GM20431 (cell line): ENCODE measurements around the gene BTNL2.

ENCODE experiments used
- in situ Hi-C: fragments of 300-500 bp; cut with MseI, MboI; formaldehyde crosslinking; loops from one replicate; pipeline ENCODE4 v1.15.0; 2020; ENCODE audit warnings: low sequenced_read_pairs; ENCODE audit not compliant: unreplicated experiment

Gene BTNL2

DNA sequence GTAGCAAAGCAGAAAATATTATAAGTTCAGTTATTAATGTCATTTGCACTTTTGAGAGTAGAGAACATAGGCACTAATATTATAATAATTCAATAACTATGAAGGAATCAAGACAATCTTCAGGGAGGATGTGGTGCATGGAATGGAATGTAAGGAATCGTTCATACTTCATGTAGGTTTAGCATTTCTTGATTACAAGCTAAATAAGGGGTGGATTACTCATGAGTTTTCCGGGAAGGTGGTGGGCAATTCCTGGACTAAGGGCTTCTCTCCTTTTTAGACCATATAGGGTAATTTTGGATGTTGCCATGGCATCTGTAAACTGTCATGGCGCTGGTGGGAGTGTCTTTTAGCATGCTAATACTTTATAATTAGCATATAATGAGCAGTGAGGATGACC lies 9.1 kb upstream of the BTNL2 start:
- in situ Hi-C loops = loop anchor here (10.0 kb wide), 2 partner anchors 279 to 379 kb away; no protein-coding TSS in a partner anchor

DNA sequence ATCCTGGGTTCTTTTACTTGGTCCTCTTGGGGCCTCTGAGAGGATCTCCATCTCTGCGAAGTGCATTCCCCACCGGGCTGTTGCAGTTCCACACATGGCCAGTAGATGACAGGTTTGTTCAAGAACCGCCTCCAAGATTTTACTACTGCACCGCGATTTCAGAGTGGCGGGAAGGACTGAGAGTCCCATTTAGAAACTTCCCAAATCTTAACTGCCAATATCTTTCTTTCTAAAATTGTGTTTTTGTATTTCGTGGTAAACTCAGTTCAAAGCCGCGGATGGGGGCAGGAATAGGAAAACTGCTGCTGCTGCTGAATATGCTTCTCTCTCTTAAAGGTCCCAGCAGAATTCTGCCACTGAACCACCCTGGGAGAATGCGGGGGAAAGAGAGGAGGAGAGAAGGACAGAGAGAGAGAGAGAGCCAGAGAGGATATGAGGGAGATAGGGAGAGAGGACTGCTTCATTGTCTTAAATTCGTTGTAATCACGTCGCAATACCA lies 8.6 kb upstream of the BTNL2 start:
- in situ Hi-C loops = loop anchor here (10.0 kb wide), 2 partner anchors 279 to 379 kb away; no protein-coding TSS in a partner anchor

DNA sequence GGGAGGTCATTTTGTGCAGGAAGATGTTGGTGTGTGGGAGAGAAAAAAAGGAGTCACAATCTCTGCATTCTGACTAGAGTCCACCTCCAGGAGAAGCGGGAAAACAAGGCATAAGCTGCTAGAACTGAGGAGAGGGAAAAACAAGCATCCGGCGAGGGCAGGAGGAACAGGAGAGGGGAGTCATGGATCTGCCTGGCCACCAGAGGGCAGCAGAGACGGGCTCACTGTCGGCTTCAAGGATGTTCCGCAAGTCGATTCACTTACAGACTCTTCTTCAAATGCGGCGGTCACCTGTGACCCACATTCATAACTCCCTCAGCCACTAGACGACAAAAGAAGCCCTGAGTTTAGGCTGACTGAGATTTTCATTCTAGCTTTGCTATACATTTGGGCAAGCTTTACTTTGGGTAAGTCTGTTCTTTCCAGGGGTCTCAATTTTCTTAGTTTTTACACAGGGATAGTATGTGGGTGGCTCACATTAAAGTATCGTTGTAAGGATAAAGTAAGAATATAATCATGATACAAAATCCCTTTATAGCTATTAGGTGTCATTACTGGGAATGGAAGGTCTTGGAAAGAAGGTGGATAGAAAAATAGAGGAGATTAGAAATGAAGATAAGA lies 6.6 kb upstream of the BTNL2 start:
- in situ Hi-C loops = loop anchor here (10.0 kb wide), 2 partner anchors 281 to 381 kb away; no protein-coding TSS in a partner anchor

DNA sequence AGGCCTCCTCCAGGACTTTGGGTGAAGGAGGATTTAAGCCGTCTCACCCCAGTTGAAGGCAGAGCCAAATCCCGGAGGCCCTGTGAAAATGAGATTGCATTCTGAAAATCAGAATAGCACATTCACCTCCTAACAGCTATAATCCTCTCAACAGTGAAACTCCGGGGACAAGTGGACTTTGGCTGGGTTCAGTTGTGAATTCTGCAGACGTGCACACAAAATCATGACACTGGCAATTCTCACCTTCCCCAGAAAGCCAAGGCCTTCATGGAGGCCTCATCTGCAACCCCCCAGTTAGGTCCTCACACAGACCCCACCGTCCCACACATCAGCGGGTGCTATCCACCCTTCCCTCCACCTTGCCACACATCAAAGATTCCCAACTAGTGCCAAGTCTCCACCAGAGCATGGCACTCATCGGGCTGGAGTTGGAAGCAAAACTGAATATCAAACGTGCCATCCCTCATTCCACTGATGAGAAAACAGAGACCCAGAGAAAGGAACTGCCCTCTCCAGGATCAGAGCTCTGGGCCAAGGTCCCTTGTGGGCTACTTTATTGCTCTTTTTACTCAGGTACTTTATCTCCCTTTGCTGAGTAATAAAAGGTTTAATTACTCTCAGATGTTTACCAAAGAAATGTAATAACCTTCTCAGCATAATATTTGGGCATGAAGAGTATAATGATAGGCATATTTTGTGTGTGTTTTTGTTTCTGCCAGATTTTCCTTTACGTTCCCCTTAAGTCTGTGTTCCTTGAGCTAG lies 4.8 kb upstream of the BTNL2 start:
- in situ Hi-C loops = loop anchor here (10.0 kb wide), 2 partner anchors 283 to 383 kb away; no protein-coding TSS in a partner anchor

DNA sequence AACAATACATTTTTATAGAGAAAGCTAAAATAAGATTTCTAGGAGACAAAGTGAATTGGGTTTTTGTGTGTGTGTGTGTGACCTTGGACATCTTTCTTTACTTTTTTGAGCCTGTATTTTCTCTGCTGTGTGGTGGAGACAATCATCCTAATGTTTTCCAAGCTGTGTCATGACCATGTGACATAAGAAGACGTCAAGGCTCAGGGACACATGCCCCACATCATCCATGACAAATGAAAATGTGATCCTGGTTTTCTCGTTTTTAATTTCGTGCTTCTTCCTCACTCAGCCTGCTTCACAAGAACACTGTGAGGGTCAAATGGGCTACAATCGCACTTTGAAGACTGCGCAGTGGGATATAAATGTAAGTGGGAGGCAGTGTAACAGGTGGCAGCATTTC lies 3.9 kb upstream of the BTNL2 start:
- in situ Hi-C loops = loop anchor here (10.0 kb wide), 2 partner anchors 284 to 384 kb away; no protein-coding TSS in a partner anchor

DNA sequence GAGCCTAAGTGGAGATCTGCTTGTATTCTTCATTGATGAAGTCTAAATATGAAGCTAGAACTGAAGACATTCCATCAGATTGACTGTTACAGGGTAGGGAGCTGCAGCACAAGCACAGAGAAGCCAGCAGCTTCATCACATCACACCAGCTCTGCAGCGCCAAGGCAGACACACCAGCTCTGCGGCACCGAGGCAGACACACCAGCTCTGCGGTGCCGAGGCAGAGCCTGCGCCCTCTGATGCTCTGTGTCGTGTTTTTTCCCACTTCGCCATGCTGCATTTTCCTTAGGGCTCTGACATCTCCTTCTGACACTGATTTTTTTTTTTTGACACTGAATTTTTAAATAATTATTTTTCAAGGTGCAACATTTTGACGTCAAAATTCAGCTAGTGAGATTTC lies 784 bp downstream of the BTNL2 start:
- in situ Hi-C loops = no loop called here

DNA sequence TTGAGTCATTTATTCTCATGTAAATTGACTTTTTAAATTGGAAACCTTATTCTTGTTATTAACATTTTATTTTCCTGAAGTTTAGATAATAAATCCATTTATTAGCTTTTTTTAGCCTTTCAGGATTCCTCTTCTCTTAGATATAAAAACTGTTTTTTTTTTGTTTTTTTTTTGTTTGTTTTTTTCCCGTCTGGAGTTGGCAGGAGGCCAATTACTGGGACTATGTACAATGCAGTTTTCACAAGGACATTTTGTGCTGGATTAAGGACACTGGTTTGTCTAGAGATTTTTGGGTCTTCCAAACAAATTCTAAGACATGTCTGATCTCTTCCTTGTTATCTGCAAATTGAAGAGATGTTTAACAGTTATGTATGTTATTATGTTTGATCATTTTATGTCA lies 1.3 kb downstream of the BTNL2 start:
- in situ Hi-C loops = no loop called here

DNA sequence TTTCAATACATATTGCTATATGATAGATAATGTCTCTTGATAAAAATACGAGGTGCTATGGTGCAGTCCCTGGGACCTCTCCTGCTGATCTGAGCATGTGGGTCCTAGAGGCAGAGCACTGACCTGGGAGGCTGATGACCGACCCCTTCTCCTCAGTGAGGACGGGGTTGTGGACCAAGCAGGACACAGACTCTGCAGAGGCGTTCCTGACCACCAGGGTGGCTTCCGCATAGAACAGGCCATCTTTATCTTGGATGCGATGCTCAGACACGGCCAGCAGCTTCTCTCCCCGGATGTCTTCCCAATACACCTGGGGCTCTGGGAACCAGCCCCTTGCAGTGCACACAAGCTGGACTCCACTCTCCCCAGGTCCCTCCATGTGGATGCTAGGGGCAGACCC lies 4.2 kb downstream of the BTNL2 start:
- in situ Hi-C loops = no loop called here

DNA sequence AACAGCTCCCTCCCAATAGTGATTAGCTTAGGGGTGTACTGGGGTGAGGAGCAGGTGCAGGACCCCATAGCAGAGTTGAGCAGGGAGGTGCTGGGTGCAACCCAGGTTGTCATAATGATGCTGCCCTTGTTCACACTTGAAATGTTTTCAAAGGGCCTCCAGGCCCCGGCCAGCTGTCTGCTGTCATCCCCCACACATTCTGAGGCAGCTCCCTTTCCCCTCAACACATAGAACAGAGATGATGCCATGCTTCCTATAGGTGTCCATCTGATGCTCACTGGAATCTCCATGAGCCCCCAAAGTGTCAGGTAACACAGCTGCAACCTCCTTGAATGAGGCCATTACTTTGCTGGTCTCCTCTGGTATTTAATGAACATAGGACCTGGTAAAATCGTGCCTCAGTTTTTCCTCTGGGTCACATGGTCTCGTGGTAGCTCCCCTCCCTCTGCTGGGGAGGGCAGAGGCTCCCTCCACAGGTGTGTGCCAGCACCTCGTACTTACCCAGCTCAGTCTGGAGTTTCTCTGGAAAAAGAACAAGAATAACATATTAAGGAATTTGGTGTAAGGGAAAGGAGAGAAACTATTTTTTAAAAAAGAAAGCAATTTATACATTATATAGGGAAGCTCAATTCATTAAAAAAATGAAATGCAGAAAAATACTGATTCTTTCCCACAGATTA lies 5.6 kb downstream of the BTNL2 start:
- in situ Hi-C loops = no loop called here

DNA sequence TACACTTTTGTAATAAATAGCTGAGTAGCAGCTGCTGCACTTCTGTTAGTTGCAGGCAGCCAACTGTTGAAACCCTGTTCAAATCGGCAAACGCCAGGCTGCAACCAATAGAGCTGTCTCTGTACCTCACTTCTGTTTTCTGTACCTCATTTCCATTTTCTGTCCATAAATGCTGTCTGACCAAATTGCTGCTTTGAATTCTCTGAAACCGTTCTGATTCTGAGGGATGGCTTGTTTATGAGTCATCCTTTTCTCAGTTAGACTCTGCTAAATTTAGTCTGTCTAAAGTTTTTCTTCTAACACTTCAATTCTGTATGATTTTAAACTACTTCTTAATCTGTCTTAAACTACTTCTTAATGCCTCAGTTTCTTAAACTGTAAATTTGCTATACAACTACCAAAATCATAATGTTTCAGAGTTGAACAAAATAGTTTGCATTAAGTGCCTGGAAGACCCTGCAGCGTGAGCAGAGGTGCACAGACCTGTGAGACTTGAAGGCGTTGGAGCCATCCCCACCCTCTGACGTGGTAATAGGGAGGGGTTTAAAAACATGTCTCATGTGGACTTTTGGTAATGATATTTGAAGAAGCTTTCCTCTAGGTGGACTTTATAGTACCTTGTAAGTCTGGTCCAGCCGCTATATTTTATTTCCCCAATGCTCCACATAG lies 9.6 kb downstream of the BTNL2 start:
- in situ Hi-C loops = no loop called here

DNA sequence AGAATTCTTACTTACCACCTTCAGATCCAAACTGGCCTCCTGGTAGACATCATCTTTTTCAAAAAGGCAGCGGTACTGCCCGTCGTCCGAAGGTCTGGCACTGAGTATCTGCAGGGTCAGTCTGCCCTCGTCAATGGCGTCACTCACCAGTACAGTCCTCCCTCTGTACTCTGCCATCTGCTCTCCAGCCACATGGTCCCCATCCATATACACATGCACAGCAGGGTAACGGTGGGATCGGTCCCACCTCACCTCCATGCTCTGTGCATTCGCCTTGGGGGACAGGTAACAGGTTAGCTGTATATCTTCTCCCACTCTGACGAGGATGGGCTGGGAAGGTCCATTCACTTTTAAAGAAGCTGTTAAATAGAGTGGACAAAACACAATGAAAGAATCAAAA lies 11.0 kb downstream of the BTNL2 start:
- in situ Hi-C loops = no loop called here

DNA sequence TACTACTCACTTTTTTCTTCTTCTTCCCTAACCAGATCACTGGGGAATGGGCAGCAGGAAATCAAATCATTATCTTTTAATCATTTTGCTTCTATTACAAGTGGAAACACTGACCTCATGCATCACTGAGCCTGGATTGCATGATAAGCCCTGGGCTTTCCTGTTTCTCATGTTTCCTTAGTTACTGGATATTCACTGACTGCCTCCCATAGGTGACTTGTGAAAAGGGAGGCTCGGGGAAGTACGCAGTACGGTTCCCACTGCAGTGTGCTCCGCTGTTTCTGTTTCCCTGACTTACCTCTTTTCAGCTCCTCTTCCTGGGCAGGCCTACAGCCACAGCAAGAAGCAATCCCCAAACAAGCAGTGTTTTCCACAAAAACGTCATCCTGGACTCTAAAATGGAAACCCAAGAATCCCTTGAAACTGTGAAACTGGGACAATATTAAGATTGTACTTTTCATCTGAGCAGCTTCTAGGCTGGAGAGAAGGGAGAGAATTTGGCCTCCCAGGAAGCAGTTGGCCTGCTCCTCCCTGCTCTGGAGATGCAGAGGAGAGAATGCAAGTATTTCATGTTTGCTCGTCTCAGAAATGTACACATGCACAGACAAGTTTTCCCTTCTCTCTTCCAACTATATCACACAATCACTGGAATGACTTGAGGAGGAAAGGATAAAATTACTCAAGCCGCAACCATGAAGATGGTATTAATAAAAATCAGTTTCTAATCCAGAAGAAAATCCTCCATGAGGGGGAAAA lies 13.1 kb downstream of the BTNL2 start:
- in situ Hi-C loops = no loop called here

DNA sequence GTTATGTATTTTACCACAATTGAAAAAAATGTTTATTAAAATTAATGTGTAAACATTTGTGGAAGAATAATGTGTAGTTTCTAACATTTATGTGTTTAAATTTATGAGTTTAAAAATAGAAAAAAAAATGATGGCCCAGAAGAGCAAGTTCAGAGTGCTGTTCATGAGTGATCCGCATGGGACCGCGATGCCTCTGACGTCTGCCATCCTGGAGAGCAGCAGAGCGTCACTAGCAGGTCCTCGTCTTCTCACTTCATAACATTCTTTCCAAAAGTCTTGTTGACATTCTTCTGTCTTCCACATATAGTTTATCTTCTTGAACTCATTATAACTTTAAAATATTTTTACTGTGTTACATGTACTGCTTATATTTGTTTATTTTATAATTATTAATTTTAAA lies 15.5 kb downstream of the BTNL2 start:
- in situ Hi-C loops = no loop called here

DNA sequence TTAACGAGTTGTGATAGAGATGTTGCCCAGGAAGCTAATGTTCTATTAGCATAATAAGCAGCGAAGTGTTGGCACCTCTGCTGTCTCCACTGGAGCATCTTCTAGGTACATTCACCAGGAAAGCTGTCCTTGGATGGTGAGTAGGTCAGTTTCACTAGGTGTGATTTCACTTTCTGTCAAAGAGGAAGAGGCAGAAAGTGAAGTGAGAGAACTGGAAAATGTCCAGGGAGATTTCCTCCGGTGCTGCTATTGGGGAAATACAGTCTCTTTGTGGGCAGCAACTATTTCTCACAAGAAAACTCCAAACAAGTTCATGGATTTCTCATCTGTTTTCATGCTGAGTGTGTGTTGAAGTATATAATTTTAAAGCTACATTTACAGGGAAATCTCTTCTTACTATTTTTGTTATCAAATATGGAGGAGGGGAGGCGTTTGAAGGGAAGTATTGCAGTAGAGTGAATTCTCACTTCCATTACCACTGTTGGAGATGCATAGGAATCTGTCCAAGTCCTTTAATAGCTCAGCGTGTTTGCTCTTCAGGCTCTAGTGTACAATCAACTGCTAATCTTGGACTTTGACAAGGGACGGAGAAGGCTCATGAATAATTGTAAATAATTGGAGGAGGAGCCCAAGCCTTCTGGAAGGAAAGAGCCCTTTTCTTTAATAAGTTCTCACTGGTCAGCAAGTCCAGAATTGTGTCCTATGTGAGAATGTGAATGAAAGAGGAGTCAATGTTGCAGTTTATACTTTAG lies 19.2 kb downstream of the BTNL2 start:
- in situ Hi-C loops = no loop called here

DNA sequence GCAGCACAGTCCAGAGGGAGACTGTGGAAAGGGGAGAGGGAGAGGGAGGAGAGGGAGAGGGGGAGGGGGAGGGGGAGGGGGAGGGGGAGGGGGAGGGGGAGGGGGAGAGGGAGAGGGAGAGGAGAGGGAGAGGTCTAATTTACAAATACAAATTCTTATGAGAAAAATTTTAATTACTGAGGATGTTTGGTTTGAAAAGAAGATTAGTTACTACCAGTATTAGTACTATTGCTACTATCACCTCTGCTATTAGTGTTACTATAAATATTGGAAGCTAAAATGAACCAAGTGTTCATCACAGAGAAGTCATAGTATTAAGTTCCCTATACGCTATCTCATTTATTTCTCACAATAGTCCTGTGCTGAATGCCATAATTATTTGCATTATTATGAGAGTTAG lies 20.9 kb downstream of the BTNL2 start:
- in situ Hi-C loops = no loop called here

DNA sequence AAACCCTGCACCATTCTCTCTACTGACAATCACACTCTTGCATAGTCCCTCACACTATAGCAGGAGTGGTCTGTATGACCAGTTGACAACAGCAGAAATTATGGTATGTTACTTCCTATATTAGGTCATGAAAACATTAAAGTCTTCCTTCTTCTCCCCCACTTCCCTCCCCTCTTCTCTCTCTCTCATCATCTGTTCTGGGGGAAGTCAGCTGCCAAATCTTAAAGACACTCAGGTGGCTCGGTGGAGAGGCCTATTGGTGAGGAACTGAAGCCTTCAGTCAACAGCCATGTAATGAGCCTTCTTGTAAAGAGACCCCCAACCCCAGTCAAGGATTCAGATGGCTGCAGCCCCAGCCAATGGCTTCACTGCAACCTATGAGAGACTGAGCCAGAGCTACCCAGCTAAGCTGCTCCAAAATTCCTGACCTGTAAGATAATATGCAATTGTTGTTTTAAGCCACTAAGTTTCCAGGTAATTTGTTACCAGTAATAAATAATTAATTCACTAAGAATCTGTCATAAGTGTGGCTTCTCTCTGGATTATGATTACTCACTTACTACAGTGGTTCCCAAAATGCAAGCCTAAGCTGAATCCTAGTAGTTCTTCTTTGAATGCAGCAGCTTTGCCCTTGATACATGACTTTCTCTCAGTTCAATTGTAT lies 24.1 kb downstream of the BTNL2 start:
- in situ Hi-C loops = no loop called here

DNA sequence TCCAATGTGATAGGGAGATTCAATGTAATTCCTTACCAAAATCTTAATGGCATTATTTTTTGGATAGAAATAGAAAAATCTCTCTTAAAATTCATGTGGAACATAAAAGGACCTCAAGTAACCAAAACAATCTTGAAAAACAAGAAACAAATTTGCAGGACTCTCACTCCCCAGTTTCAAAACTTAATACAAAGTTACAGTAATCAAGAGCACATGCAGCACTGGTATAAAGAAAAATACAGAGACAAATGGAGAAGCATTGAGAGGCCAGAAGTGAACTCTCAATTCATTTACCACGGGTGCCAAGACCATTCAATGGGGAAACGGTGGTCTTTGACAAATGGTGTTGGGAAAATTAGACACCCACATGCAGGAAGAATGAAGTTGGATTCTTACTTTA lies 27.4 kb downstream of the BTNL2 start:
- in situ Hi-C loops = no loop called here

DNA sequence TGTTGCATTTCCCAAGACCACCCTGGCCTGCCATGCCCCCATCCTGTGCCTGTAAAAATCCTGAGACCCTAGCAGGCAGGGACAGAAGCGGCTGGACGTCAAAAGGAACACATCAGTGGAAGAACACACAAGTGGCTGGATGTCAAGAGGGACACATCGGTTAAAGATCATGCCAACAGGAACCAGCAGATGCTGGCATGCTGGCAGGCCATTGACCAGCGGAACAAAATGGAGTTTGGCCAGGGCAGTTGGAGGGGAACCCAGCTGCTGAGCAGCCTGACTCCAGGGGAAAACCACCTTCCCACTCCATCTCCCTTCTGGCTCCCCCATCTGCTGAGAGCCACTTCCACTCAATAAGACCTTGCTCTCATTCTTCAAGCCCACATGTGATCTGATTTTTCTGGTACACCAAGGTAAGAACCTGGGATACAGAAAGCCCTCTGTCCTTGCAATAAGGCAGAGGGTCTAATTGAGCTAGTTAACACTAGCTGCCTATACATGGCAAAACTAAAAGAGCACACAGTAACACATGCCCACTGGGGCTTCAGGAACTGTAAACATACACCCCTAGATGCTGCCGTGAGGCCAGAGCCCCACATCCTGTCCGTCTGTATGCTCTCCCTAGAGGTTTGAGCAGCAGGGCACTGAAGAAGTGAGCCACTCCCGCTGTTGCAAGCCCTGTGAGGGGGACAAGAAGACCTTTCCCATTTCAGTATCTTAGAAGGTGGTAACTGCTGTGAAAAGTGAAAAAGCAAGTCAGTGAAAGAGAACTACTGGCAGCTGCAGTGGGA lies 31.0 kb downstream of the BTNL2 start:
- in situ Hi-C loops = no loop called here
